HG03066 (cell line): ENCODE measurements around the gene LRRC56.

ENCODE experiments used
- ATAC-seq: cut with Tn5 transposase; IDR thresholded peaks from one replicate; pipeline ENCODE4 v1.9.1; 2021; ENCODE audit warnings: low read depth; ENCODE audit not compliant: unreplicated experiment

LRRC56 gene

DNA sequence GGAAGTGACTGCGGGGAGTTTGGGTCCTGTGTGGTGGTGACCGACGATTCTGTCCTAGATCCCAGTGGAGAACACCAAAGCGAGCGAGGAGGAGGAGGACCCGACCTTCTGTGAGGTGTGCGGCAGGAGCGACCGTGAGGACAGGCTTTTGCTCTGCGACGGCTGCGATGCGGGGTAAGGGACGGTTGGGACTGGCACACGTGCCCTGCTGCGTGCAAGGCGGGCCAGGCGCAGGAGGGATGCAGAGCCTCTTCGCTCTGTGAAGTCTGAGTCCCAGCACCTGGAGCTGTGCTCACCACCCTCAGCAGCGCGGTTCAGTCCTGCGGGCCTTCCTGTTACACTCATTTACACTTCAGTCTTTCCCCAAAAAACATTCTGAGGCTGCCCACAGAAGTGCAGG, 55.2 kb downstream of the LRRC56 start:
- ATAC-seq = no peak

GRCh38 chr11:592918-593317, 55.6 kb downstream of the LRRC56 start:
- no peak for ATAC-seq

- ATAC-seq = no peak
These were observed 56.0 kb downstream of the LRRC56 start for GRCh38 chr11:593347-593746.

DNA sequence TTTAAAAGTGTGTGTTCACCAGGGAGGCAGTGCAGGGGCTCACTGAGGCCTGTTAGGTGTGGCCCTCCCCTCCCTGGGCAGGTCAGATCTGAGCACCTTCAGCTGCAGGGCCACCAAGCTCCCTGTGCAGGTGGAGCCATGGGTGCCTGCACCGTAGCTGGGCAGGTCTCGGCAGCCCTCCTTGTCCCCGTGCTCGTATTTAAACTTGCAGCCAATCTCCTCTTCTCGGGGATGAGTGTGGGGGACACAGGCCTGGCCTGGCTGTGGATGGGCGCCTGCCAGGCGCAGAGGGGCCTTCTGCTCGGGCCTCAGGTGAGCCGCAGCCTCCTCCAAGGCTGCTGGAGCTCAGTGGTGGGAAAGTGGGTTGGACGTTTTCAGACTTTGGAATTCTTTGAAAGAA, 58.1 kb downstream of the LRRC56 start:
- no peak for ATAC-seq

DNA sequence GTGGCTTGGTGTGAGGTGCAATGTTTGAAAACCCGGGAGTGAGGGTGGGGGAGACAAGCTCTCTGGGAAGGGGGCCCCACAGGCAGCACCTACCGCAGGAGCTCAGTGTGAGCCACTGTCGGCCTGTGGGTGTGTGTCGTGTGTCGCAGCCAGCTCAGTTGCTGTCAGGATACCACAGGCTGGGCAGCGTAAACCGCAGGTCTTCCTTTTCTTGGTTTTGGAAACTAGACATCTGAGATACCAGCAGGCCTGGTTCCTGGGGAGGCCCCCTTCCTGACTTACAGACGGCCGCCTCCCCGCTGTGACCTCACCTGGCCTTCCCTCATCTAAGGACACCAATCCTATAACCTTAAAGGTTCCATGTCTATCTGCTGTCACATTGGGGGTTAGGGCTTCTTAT, 59.0 kb downstream of the LRRC56 start:
- no peak for ATAC-seq

DNA sequence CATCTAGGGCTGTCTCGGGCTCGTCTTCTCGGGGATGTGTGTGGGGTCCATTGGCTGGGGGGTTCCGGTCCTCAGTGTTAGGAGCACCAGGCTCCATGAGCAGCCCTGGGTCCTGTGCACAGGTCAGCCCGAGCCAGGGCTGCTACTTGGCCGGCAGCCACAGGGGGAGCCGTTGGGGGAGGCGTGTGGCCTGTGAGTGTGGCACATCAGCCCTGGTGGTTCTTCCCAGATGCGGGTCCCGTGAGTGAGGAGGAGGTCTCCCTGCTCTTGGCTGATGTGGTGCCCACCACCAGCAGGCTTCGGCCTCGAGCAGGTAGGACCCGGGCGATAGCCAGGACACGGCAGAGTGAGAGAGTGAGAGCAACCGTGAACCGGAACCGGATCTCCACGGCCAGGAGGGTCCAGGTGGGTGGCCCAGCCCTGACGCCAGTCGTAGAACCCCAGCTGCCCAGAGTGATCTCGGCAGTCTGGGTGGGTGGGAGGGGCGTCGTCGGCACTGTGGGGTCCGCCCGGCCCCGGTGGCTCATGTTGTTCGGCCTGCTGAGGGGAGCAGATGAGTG, 59.9 kb downstream of the LRRC56 start:
- ATAC-seq = no peak

DNA sequence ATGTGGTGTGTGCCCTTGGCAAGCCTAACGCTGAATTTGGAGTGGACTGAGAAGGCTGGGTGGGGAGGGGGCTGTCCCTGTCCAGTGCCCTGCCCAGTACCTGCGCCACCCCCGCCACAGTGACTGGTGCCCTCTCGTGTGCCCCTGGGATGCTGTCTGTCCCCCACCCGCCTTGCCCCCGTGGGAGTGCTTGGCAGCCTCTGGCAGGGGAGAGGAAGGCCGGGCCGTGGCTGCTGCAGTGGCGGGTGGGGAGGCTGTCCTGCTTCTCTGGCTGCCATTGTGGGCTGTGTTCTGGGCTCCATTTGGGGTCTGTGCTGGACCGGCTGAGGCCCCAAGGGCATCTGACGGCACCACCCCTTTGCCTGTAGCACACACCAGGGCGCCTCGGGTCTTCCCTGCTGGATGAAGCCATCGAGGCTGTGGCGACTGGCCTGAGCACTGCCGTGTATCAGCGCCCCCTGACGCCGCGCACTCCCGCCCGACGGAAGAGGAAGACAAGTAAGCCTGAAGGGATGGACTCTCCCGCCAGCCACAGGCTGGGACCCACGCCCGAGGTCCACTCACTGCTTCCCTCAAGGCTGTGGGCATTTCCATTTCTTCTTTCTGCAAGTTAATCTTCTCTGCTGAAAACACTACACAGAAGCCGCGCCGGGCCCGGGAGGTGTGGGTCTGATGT, 60.8 kb downstream of the LRRC56 start:
- ATAC-seq = no peak

GRCh38 chr11:601573-602245, 64.4 kb downstream of the LRRC56 start:
- no peak for ATAC-seq

DNA sequence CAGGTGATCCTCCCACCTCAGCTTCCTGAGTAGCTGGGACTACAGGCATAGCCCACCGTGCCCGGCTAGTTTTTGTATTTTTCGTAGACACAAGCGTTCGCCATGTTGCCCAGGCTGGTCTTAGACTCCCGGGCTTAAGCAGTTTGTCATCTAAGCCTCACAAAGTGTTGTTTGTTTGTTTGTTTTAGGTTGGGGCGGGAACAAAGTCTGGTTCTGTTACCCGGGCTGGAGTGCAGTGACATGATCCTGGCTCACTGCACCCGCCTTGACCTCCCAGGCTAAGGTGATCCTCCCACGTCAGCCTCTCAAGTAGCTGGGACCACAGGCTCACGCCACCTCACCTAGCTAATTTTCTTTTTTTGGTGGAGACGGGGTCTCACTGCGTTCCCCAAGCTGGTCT, 65.8 kb downstream of the LRRC56 start:
- no peak for ATAC-seq
